GM12878 (cell line): ENCODE results near the gene PPARD. TPM values are rescaled to one million over a fixed set of nuclear protein-coding genes. Genes with fewer than 3 reads are reported as not detected.

Source experiments
- ATAC-seq: fragments of 200-7000 bp; cut with Tn5 transposase; 3 replicates; pipeline ENCODE4 v1.9.1; 2020; ENCODE audit warnings: mild to moderate bottlenecking, moderate library complexity
- BruUV-seq: library from RNA; stranded (reverse); fragments of 400-500 nt; replicated peaks from 2 replicates; lab custom pipeline; 2021; lab: Mats Ljungman, UMichigan
- CTCF ChIA-PET: fragments of 300-600 bp; sonication (Branson Sonifier 250); formaldehyde crosslinking; extraction: SDS; loops from one replicate; lab custom pipeline; 2021; ENCODE audit warnings: inconsistent platforms; lab: Yijun Ruan, JAX
- POLR2A ChIA-PET: fragments of 350-600 bp; formaldehyde crosslinking; extraction: SDS; loops from one replicate; lab custom pipeline; 2021; ENCODE audit warnings: inconsistent platforms; lab: Charles Lee
- RAD21 ChIA-PET: fragments of 300-600 bp; sonication (Branson Sonifier 250); formaldehyde crosslinking; loops from one replicate; lab custom pipeline; 2023; ENCODE audit warnings: antibody characterized with exemption; ENCODE audit not compliant: unreplicated experiment; lab: Charles Lee
- SMC1A ChIA-PET: fragments of 300-600 bp; sonication (Branson Sonifier 250); formaldehyde crosslinking; loops from one replicate; lab custom pipeline; 2023; ENCODE audit not compliant: unreplicated experiment, uncharacterized antibody; lab: Charles Lee
- DNase-seq: peaks from one replicate; pipeline ENCODE4 v3.0.0-alpha.2; 2011; ENCODE audit warnings: low read depth, low spot score
- FAIRE-seq: peaks from 3 replicates; lab custom pipeline; 2011; peaks lifted over from hg19 to GRCh38; lab: Jason Lieb, UNC
- H2AFZ ChIP-seq: 2 replicates; pipeline ENCODE4 v1.6.0; 2011; ENCODE audit warnings: low read depth, low read length, control low read depth; ENCODE audit not compliant: control insufficient read depth
- H3K27ac ChIP-seq: 2 replicates; pipeline ENCODE4 v1.5.1; 2011; ENCODE audit warnings: control low read depth; ENCODE audit not compliant: control insufficient read depth, insufficient read depth
- H3K27me3 ChIP-seq, 2 experiments: replicated peaks in 1 of 2; 2 replicates each; pipeline versions ENCODE4 v1.6.0 to v1.6.1; 2011; ENCODE audit warnings: low read length in 1 of 2; ENCODE audit not compliant: control insufficient read depth in 2 of 2, insufficient read depth in 2 of 2
- H3K36me3 ChIP-seq, 2 experiments: 2 replicates each; pipeline ENCODE4 v1.5.1; 2011; ENCODE audit warnings: low read length in 1 of 2; ENCODE audit not compliant: control insufficient read depth in 2 of 2, insufficient read depth in 2 of 2
- H3K4me1 ChIP-seq: 2 replicates; pipeline ENCODE4 v1.6.1; 2011; ENCODE audit warnings: mild to moderate bottlenecking, low read length, moderate library complexity, mixed read lengths; ENCODE audit not compliant: control insufficient read depth, insufficient read depth
- H3K4me2 ChIP-seq: 2 replicates; pipeline ENCODE4 v1.6.0; 2011; ENCODE audit warnings: control low read depth; ENCODE audit not compliant: control insufficient read depth, insufficient read depth
- H3K4me3 ChIP-seq: fragments of 200-600 bp; sonication (generic); 2 replicates; pipeline ENCODE4 v1.5.1; 2016
- H3K79me2 ChIP-seq: 2 replicates; pipeline ENCODE4 v1.6.0; 2011; ENCODE audit warnings: low read length; ENCODE audit not compliant: control insufficient read depth, insufficient read depth
- H3K9ac ChIP-seq: 2 replicates; pipeline ENCODE4 v1.8.0; 2011; ENCODE audit warnings: low read length, control low read depth, mixed read lengths; ENCODE audit not compliant: control insufficient read depth, insufficient read depth
- H3K9me3 ChIP-seq: replicated peaks from 3 replicates; pipeline ENCODE4 v1.5.1; 2011; ENCODE audit warnings: mild to moderate bottlenecking, low read length; ENCODE audit not compliant: control insufficient read depth, insufficient read depth
- H4K20me1 ChIP-seq: 2 replicates; pipeline ENCODE4 v1.6.0; 2011; ENCODE audit not compliant: control insufficient read depth, insufficient read depth
- CEBPB ChIP-seq, 2 experiments: fragments of 150-350 bp in 1 of 2; IDR thresholded peaks; 2 replicates each; pipeline ENCODE4 v1.6.1; 2012 to 2014; ENCODE audit warnings: low read depth in 2 of 2, low read length in 2 of 2, borderline replicate concordance in 1 of 2, inconsistent platforms in 1 of 2
- IRF3 ChIP-seq: fragments of 450-650 bp; IDR thresholded peaks from 2 replicates; pipeline ENCODE4 v1.6.1; 2014; ENCODE audit warnings: mild to moderate bottlenecking
- IRF4 ChIP-seq: IDR thresholded peaks from 2 replicates; pipeline ENCODE4 v1.6.1; 2011; ENCODE audit warnings: low read depth, low read length
- PML ChIP-seq: IDR thresholded peaks from 2 replicates; pipeline ENCODE4 v1.6.1; 2012; ENCODE audit warnings: low read length, inconsistent platforms
- POLR2A ChIP-seq: IDR thresholded peaks from 2 replicates; pipeline ENCODE4 v1.6.1; 2011; ENCODE audit warnings: low read depth, mild to moderate bottlenecking, low read length
- POLR2AphosphoS2 ChIP-seq: IDR thresholded peaks from 2 replicates; pipeline ENCODE4 v1.6.1; 2011; ENCODE audit warnings: low read depth, mild to moderate bottlenecking, low read length, improper control_type of control experiment, moderate library complexity
- PRDM15 ChIP-seq: fragments of 450-650 bp; formaldehyde crosslinking; IDR thresholded peaks from 2 replicates; pipeline ENCODE4 v1.4.0; 2020; ENCODE audit warnings: mild to moderate bottlenecking, moderate library complexity
- RELA ChIP-seq: fragments of 450-650 bp; IDR thresholded peaks from 2 replicates; pipeline ENCODE4 v1.8.0; 2014; ENCODE audit warnings: borderline replicate concordance; ENCODE audit not compliant: partially characterized antibody
- SMAD5 ChIP-seq: IDR thresholded peaks from 2 replicates; pipeline ENCODE4 v1.6.1; 2016; ENCODE audit warnings: antibody characterized with exemption, low read depth
- WGBS: methylation state at CpG from one replicate; pipeline ENCODE4 v1.1.6; 2016; ENCODE audit warnings: low lambda C conversion rate; ENCODE audit not compliant: insufficient replicate concordance, insufficient coverage; ENCODE audit errors: missing lambda C conversion rate; 5-methylcytosine and 5-hydroxymethylcytosine counted together
- in situ Hi-C: fragments of 300-500 bp; cut with MboI; formaldehyde crosslinking; loops from 9 replicates; pipeline ENCODE4 v1.14.3; 2018; ENCODE audit warnings: mixed read lengths
- intact Hi-C: fragments of 100-400 bp; cut with micrococcal nuclease; formaldehyde crosslinking; loops from one replicate; pipeline ENCODE4 v1.14.2; 2022; ENCODE audit not compliant: unreplicated experiment
- polyA plus RNA-seq, 11 experiments: library from polyadenylated mRNA; depleted of rRNA in 4 of 11; unstranded in 6 of 11; stranded (reverse) in 5 of 11; fragments of >200 nt; fragmentation: Nextera tagmentation in 4 of 11; fragmentation: Illumina TruSeq in 1 of 11; extraction: Ambion mirVana in 4 of 11; extraction: Trizol in 1 of 11; gene quantifications; 1 replicate in 1 of 11; 2 replicates in 10 of 11; pipeline versions ENCODE4 v1.2.1 to v1.2.3, GENCODE V29; 2011 to 2016; ENCODE audit warnings: inconsistent platforms in 2 of 11, missing spikeins in 2 of 11, low read depth in 1 of 11
- total RNA-seq, 4 experiments: library from RNA; depleted of rRNA in 3 of 4; stranded (reverse); fragments of >200 nt in 3 of 4; fragmentation: Illumina TruSeq in 1 of 4; extraction: Trizol in 1 of 4; gene quantifications; 2 replicates each; pipeline versions ENCODE4 v1.2.1 to v1.2.3, GENCODE V29; 2013 to 2021
- TF ChIP-seq, protein P1 (sequence below): IDR thresholded peaks from 2 replicates; pipeline ENCODE4 v1.6.1; 2011; ENCODE audit warnings: borderline replicate concordance, low read depth, mild to moderate bottlenecking, moderate library complexity, low read length; ENCODE audit not compliant: insufficient read depth, poor library complexity, severe bottlenecking

Gene PPARD
- total and polyA plus RNA-seq, 10 of the 15 experiments (the other 5 are each of a cell fraction or from before 2014, with no cell fraction given) = 0.05 to 12.6 (median 6.7) TPM

GRCh38 chr6:35473075-35473849 is 130.9 kb downstream of the PPARD start:
- in situ Hi-C loops = no loop called here
- Histone ChIP-seq H3K9ac (no peak overlapping the region), H3K79me2 (peaks cover 32% of the 10 kb centered on the region), H3K4me1 (no peaks in the 10 kb centered on the region), H3K4me3 (no peak overlapping the region), H3K36me3 (peaks cover 14% of the 10 kb centered on the region in 2 experiments), H3K4me2 (no peak overlapping the region), H4K20me1 (peaks cover 7% of the 10 kb centered on the region; the same call in 1 of the 2 replicates), H3K9me3 (no peaks in the 10 kb centered on the region), H2AFZ (no peak overlapping the region), H3K27ac (no peak overlapping the region), H3K27me3 (no peaks in the 10 kb centered on the region)
- WGBS = 51% methylated on average over 9 of the region's 9 CpGs
- ChIA-PET POLR2A (interaction anchor here (0.6 kb wide), 4 partner anchors 17 to 265 kb away, joined by 3 to 9 read pairs (median 5); no protein-coding TSS in a partner anchor), RAD21 (interaction anchor here (1.8 kb wide), 1 partner anchor 22 kb away, joined by 4 read pairs; no protein-coding TSS in a partner anchor), CTCF (interaction anchor here (2.4 kb wide), 1 partner anchor 180 kb away, joined by 7 read pairs; no protein-coding TSS in a partner anchor), SMC1A (no interaction called here)
- intact Hi-C loops = no loop called here
- FAIRE-seq (no peak), ATAC-seq (no peak; the same call in 2 of the 3 replicates), DNase-seq (no peak)
- TF ChIP-seq PML (peak; percentile 5; the same call in 1 of the 2 replicates), CEBPB (IDR thresholded peaks at IDR 0.05; ENCODE audit: borderline replicate concordance in 1 of 2, low read depth in 2 of 2, low read length in 2 of 2) (no peak), SMAD5 (peak; percentile 43; the same call in 1 of the 2 replicates), POLR2A (peak; percentile 61; the same call in 1 of the 2 replicates), POLR2AphosphoS2 (peak; percentile 27; the same call in 1 of the 2 replicates)
- no TSS peak for BruUV-seq

- intact Hi-C loops (no loop called here), in situ Hi-C loops (no loop called here)
- Histone ChIP-seq H3K9ac (no peak overlapping the region), H3K36me3 (peaks cover 14% of the 10 kb centered on the region in 2 experiments), H2AFZ (no peak overlapping the region), H3K79me2 (peaks cover 27% of the 10 kb centered on the region), H3K27ac (no peak overlapping the region), H3K9me3 (no peaks in the 10 kb centered on the region), H3K27me3 (no peaks in the 10 kb centered on the region), H3K4me2 (no peak overlapping the region), H4K20me1 (peaks cover 7% of the 10 kb centered on the region; the same call in 1 of the 2 replicates), H3K4me3 (no peak overlapping the region), H3K4me1 (no peaks in the 10 kb centered on the region)
- no peak for ATAC-seq
- ChIA-PET SMC1A (no interaction called here), CTCF (no interaction called here), RAD21 (no interaction called here), POLR2A (interaction anchor here (0.5 to 0.6 kb wide), 4 partner anchors 13 to 265 kb away, joined by 3 to 6 read pairs (median 4); no protein-coding TSS in a partner anchor)
- no peak for DNase-seq
- BruUV-seq = no TSS peak
- FAIRE-seq = no peak
- TF ChIP-seq IRF3 = no peak
- TF ChIP-seq, protein P1, sequence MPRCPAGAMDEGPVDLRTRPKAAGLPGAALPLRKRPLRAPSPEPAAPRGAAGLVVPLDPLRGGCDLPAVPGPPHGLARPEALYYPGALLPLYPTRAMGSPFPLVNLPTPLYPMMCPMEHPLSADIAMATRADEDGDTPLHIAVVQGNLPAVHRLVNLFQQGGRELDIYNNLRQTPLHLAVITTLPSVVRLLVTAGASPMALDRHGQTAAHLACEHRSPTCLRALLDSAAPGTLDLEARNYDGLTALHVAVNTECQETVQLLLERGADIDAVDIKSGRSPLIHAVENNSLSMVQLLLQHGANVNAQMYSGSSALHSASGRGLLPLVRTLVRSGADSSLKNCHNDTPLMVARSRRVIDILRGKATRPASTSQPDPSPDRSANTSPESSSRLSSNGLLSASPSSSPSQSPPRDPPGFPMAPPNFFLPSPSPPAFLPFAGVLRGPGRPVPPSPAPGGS = peak; percentile 14
- no peak for TF ChIP-seq RELA
- no peak for TF ChIP-seq IRF4
- no peak for TF ChIP-seq PRDM15
Observed at GRCh38 chr6:35473850-35474130, 131.4 kb downstream of the PPARD start.
